H1 (cell line): Measurements from ENCODE around the gene CD47. TPM values are rescaled to one million over a fixed set of nuclear protein-coding genes. Genes with fewer than 3 reads are reported as not detected.

ENCODE experiments used
- CTCF ChIA-PET: fragments of 300-600 bp; sonication (Branson Sonifier 250); formaldehyde crosslinking; loops from one replicate; lab custom pipeline; 2021; ENCODE audit not compliant: partially characterized antibody; lab: Charles Lee
- POLR2A ChIA-PET: fragments of 300-600 bp; sonication (Branson Sonifier 250); formaldehyde crosslinking; loops from one replicate; lab custom pipeline; 2021; ENCODE audit warnings: inconsistent platforms; ENCODE audit not compliant: partially characterized antibody; lab: Charles Lee
- DNase-seq, 2 experiments: peaks; one replicate each; pipeline versions ENCODE4 v3.0.0 to v3.0.0-alpha.2; 2010 to 2022; ENCODE audit warnings: low spot score in 2 of 2, low read depth in 1 of 2, mixed read lengths in 1 of 2
- FAIRE-seq: peaks from 2 replicates; lab custom pipeline; 2011; peaks lifted over from hg19 to GRCh38; lab: Jason Lieb, UNC
- H2AFZ ChIP-seq: 2 replicates; pipeline ENCODE4 v1.8.1; 2012; ENCODE audit warnings: low read length, inconsistent platforms
- H2AK5ac ChIP-seq: 2 replicates; pipeline ENCODE4 v1.6.1; 2013; ENCODE audit warnings: low read depth, low read length
- H2BK120ac ChIP-seq: replicated peaks from 2 replicates; pipeline ENCODE3; 2013; ENCODE audit warnings: low read depth, low read length, inconsistent platforms
- H2BK12ac ChIP-seq: 2 replicates; pipeline ENCODE4 v1.6.1; 2013; ENCODE audit warnings: low read depth, low read length
- H2BK15ac ChIP-seq: 2 replicates; pipeline ENCODE4 v1.6.1; 2013; ENCODE audit warnings: low read length
- H2BK20ac ChIP-seq: 2 replicates; pipeline ENCODE4 v1.6.1; 2013; ENCODE audit warnings: low read length
- H2BK5ac ChIP-seq: 2 replicates; pipeline ENCODE4 v1.6.1; 2013; ENCODE audit warnings: low read depth, low read length
- H3K14ac ChIP-seq: 2 replicates; pipeline ENCODE4 v1.6.1; 2013; ENCODE audit warnings: inconsistent platforms; ENCODE audit not compliant: insufficient read length
- H3K18ac ChIP-seq: 2 replicates; pipeline ENCODE4 v1.6.1; 2013; ENCODE audit warnings: low read length; ENCODE audit errors: extremely low read depth
- H3K23ac ChIP-seq: 2 replicates; pipeline ENCODE4 v1.6.1; 2013; ENCODE audit warnings: inconsistent platforms; ENCODE audit not compliant: insufficient read length
- H3K23me2 ChIP-seq: 2 replicates; pipeline ENCODE4 v1.6.1; 2013; ENCODE audit warnings: low read depth, low read length
- H3K27ac ChIP-seq: 2 replicates; pipeline ENCODE4 v1.6.1; 2011; ENCODE audit warnings: low read depth, low read length, inconsistent platforms
- H3K27me3 ChIP-seq, 4 experiments: replicated peaks in 1 of 4; 1 replicate in 1 of 4; 2 replicates in 3 of 4; pipeline versions ENCODE4 v1.6.1 to v1.8.1; 2011 to 2013; ENCODE audit warnings: low read length in 3 of 4, mild to moderate bottlenecking in 3 of 4, inconsistent platforms in 2 of 4, mixed read lengths in 2 of 4, moderate library complexity in 1 of 4; ENCODE audit not compliant: control insufficient read depth in 3 of 4, insufficient read depth in 3 of 4; ENCODE audit errors: extremely low read depth in 1 of 4
- H3K36me3 ChIP-seq, 4 experiments: 2 replicates each; pipeline versions ENCODE4 v1.6.1 to v1.8.1; 2011 to 2013; ENCODE audit warnings: mild to moderate bottlenecking in 4 of 4, low read length in 3 of 4, moderate library complexity in 2 of 4, control low read depth in 1 of 4, inconsistent platforms in 1 of 4; ENCODE audit not compliant: insufficient read depth in 4 of 4, control insufficient read depth in 2 of 4
- H3K4ac ChIP-seq: replicated peaks from 2 replicates; pipeline ENCODE3; 2013; ENCODE audit warnings: low read length, low read depth, mixed read lengths, inconsistent platforms; ENCODE audit not compliant: insufficient read length
- H3K4me1 ChIP-seq, 4 experiments: replicated peaks in 1 of 4; 1 replicate in 1 of 4; 2 replicates in 3 of 4; pipeline versions ENCODE4 v1.6.1 to v1.8.1; 2011 to 2013; ENCODE audit warnings: low read length in 3 of 4, inconsistent platforms in 2 of 4, mixed read lengths in 1 of 4; ENCODE audit not compliant: insufficient read depth in 4 of 4, control insufficient read depth in 3 of 4
- H3K4me2 ChIP-seq, 2 experiments: 2 replicates each; pipeline versions ENCODE4 v1.6.1 to v1.8.1; 2011 to 2013; ENCODE audit warnings: low read depth in 2 of 2, low read length in 2 of 2, control low read depth in 1 of 2, inconsistent platforms in 1 of 2, mild to moderate bottlenecking in 1 of 2; ENCODE audit not compliant: insufficient read depth in 1 of 2
- H3K4me3 ChIP-seq, 4 experiments: fragments of 200-600, 300-600 bp in 1 of 4; sonication (generic), shearing (Covaris generic), sonication (Bioruptor Twin) in 1 of 4; 2 replicates each; pipeline versions ENCODE4 v1.5.1 to v1.8.1; 2011 to 2016; ENCODE audit warnings: low read length in 4 of 4, low read depth in 3 of 4, control low read depth in 2 of 4, inconsistent platforms in 2 of 4, mild to moderate bottlenecking in 2 of 4, mixed read lengths in 1 of 4, moderate library complexity in 1 of 4; ENCODE audit not compliant: insufficient read depth in 2 of 4; ENCODE audit errors: extremely low read depth in 1 of 4
- H3K56ac ChIP-seq: replicated peaks from 2 replicates; pipeline ENCODE3; 2013; ENCODE audit warnings: low read depth, mild to moderate bottlenecking, mixed read lengths, low read length, inconsistent platforms; ENCODE audit not compliant: insufficient read length
- H3K79me1 ChIP-seq: 2 replicates; pipeline ENCODE4 v1.6.1; 2013; ENCODE audit warnings: low read depth, low read length, control low read depth
- H3K79me2 ChIP-seq, 2 experiments: 2 replicates each; pipeline versions ENCODE4 v1.6.1 to v1.8.1; 2012 to 2013; ENCODE audit warnings: low read length in 2 of 2, mild to moderate bottlenecking in 2 of 2, inconsistent platforms in 1 of 2; ENCODE audit not compliant: insufficient read depth in 2 of 2, control insufficient read depth in 1 of 2
- H3K9ac ChIP-seq, 4 experiments: replicated peaks in 1 of 4; 1 replicate in 1 of 4; 2 replicates in 3 of 4; pipeline versions ENCODE4 v1.6.1 to v1.8.1; 2011 to 2013; ENCODE audit warnings: low read depth in 3 of 4, low read length in 3 of 4, control low read depth in 2 of 4, mild to moderate bottlenecking in 2 of 4, moderate library complexity in 2 of 4, inconsistent platforms in 1 of 4; ENCODE audit errors: extremely low read depth in 1 of 4
- H3K9me3 ChIP-seq, 2 experiments: 2 replicates each; pipeline versions ENCODE4 v1.6.1 to v1.8.1; 2012 to 2013; ENCODE audit warnings: mild to moderate bottlenecking in 2 of 2, moderate library complexity in 2 of 2, control low read depth in 1 of 2, inconsistent platforms in 1 of 2, low read depth in 1 of 2, low read length in 1 of 2, mixed read lengths in 1 of 2; ENCODE audit not compliant: insufficient read depth in 2 of 2
- H4K20me1 ChIP-seq, 2 experiments: replicated peaks in 1 of 2; 2 replicates each; pipeline versions ENCODE3 to v1.8.1; 2011 to 2013; ENCODE audit warnings: inconsistent platforms in 2 of 2, low read length in 2 of 2, mild to moderate bottlenecking in 1 of 2; ENCODE audit not compliant: insufficient read depth in 2 of 2, control insufficient read depth in 1 of 2
- H4K5ac ChIP-seq: 2 replicates; pipeline ENCODE4 v1.6.1; 2013; ENCODE audit warnings: low read length, low read depth, mixed read lengths, inconsistent platforms; ENCODE audit not compliant: insufficient read length
- H4K8ac ChIP-seq: 2 replicates; pipeline ENCODE4 v1.8.0; 2013; ENCODE audit warnings: mild to moderate bottlenecking, moderate library complexity, low read length, inconsistent platforms; ENCODE audit not compliant: insufficient read depth; ENCODE audit errors: extremely low read depth
- H4K91ac ChIP-seq: replicated peaks from 2 replicates; pipeline ENCODE3; 2013; ENCODE audit warnings: low read length, mixed read lengths, inconsistent platforms; ENCODE audit not compliant: insufficient read length
- CREB1 ChIP-seq: IDR thresholded peaks from 2 replicates; pipeline ENCODE4 v1.6.1; 2012; ENCODE audit warnings: inconsistent platforms
- GTF2F1 ChIP-seq: IDR thresholded peaks from 2 replicates; pipeline ENCODE4 v1.6.1; 2012; ENCODE audit warnings: low read depth, low read length, improper control_type of control experiment, borderline replicate concordance
- HDAC2 ChIP-seq, 2 experiments: fragments of 300-600 bp in 1 of 2; sonication (generic) in 1 of 2; IDR thresholded peaks; 2 replicates each; pipeline ENCODE4 v1.6.1; 2011 to 2012; ENCODE audit warnings: low read depth in 2 of 2, low read length in 2 of 2, mild to moderate bottlenecking in 2 of 2, moderate library complexity in 2 of 2, borderline replicate concordance in 1 of 2, inconsistent platforms in 1 of 2
- KDM1A ChIP-seq: fragments of 200-600, 300-600 bp; sonication (generic); IDR thresholded peaks from 2 replicates; pipeline ENCODE4 v1.7.1; 2016; ENCODE audit warnings: mild to moderate bottlenecking, low read length, borderline replicate concordance
- KDM4A ChIP-seq: IDR thresholded peaks from one replicate; pipeline ENCODE4 v1.7.1; 2012; ENCODE audit warnings: low read depth, mild to moderate bottlenecking, moderate library complexity, low read length, inconsistent platforms; ENCODE audit not compliant: severe bottlenecking
- KDM5A ChIP-seq: fragments of 200-600 bp; IDR thresholded peaks from 2 replicates; pipeline ENCODE4 v1.7.1; 2012; ENCODE audit warnings: mild to moderate bottlenecking, low read length, inconsistent platforms, mixed read lengths
- RAD21 ChIP-seq, 2 experiments: IDR thresholded peaks in 1 of 2; conservative IDR thresholded peaks in 1 of 2; 2 replicates each; pipeline ENCODE4 v1.6.1; 2011; ENCODE audit warnings: low read depth in 2 of 2, low read length in 2 of 2, improper control_type of control experiment in 1 of 2, inconsistent platforms in 1 of 2, mild to moderate bottlenecking in 1 of 2, moderate library complexity in 1 of 2
- RFX5 ChIP-seq: IDR thresholded peaks from 2 replicates; pipeline ENCODE4 v1.6.1; 2011; ENCODE audit warnings: low read depth, low read length, improper control_type of control experiment, borderline replicate concordance
- SP2 ChIP-seq: IDR thresholded peaks from 2 replicates; pipeline ENCODE4 v1.6.1; 2012; ENCODE audit warnings: mild to moderate bottlenecking, low read length, inconsistent platforms
- SRF ChIP-seq: IDR thresholded peaks from 2 replicates; pipeline ENCODE4 v1.6.1; 2011; ENCODE audit warnings: mild to moderate bottlenecking, low read depth, low read length, moderate library complexity
- TAF1 ChIP-seq: IDR thresholded peaks from 2 replicates; pipeline ENCODE4 v1.6.1; 2011; ENCODE audit warnings: mild to moderate bottlenecking, low read depth, low read length
- WGBS, 2 experiments: shearing (Covaris generic) in 1 of 2; methylation state at CpG; one replicate each; pipeline versions ENCODE4 v1.1.6 to v1.1.7; 2013 to 2015; ENCODE audit warnings: low lambda C conversion rate in 2 of 2, mixed read lengths in 2 of 2, inconsistent platforms in 1 of 2, low coverage in 1 of 2, missing lambda C conversion rate in 1 of 2; ENCODE audit not compliant: insufficient replicate concordance in 2 of 2, insufficient coverage in 1 of 2, insufficient read length in 1 of 2; ENCODE audit errors: extremely low coverage in 1 of 2, missing lambda C conversion rate in 1 of 2; 5-methylcytosine and 5-hydroxymethylcytosine counted together
- polyA plus RNA-seq, 7 experiments: library from polyadenylated mRNA; depleted of rRNA in 3 of 7; stranded (reverse) in 5 of 7; unstranded in 2 of 7; fragments of >200 nt in 5 of 7; fragments of 200-250 nt in 2 of 7; gene quantifications; 1 replicate in 5 of 7; 2 replicates in 1 of 7; 4 replicates in 1 of 7; pipeline versions ENCODE4 v1.2.1 to v1.2.3, GENCODE V29; 2011 to 2013; ENCODE audit warnings: missing spikeins in 2 of 7, mixed read lengths in 2 of 7
- total RNA-seq: library from RNA; stranded (reverse); fragmentation: NEBNext Ultra II Directional; extraction: Animal tissue kit (Norgen Biotek cat#: 25700); gene quantifications from 2 replicates; pipeline ENCODE4 v1.2.1, GENCODE V29; 2021
- TF ChIP-seq, protein P1 (sequence below), 3 experiments: IDR thresholded peaks; 1 replicate in 2 of 3; 2 replicates in 1 of 3; pipeline versions ENCODE4 v1.5.1 to v1.6.1; 2011; ENCODE audit warnings: low read length in 3 of 3, mild to moderate bottlenecking in 3 of 3, inconsistent platforms in 2 of 3, low read depth in 1 of 3, moderate library complexity in 1 of 3; ENCODE audit not compliant: insufficient read depth in 1 of 3; ENCODE audit errors: control extremely low read depth in 1 of 3

Gene CD47
- total and polyA plus RNA-seq, 2 of the 8 experiments (the other 6 are each of a cell fraction or from before 2014, with no cell fraction given), result 14.4 to 19.3 TPM

DNA sequence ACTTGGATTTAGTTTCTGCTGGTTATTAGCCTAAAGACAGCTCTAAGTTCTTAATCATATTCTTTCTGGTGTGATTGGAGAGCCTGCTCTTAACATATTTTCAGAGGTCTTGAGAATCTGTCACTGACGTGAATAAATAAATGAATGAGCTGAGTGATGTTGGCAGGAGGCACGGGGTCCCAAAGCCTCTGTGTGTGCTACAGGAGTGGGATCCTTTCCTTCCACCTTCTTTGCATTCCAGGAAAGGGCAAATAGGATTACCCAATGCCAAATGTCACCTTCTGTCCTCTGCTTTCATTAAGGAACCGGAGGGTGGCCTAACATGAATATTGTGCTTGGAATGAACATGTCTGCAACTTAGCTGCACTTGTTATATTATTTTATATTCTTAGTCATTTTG lies 53.1 kb downstream of the CD47 start:
- Histone ChIP-seq H2BK12ac (no peak overlapping the region), H3K56ac (no peak overlapping the region), H3K4me2 (no peak overlapping the region), H3K23me2 (no peaks in the 10 kb centered on the region), H3K14ac (no peak overlapping the region), H2BK20ac (no peak overlapping the region), H3K23ac (no peak overlapping the region), H3K36me3 (no peaks in the 10 kb centered on the region), H4K91ac (no peak overlapping the region), H3K4me1 (no peaks in the 10 kb centered on the region; a peak in 2 of 7 replicates), H2BK5ac (no peak overlapping the region), H4K20me1 (no peaks in the 10 kb centered on the region), H4K8ac (no peak overlapping the region), H2BK120ac (no peak overlapping the region), H4K5ac (no peak overlapping the region), H3K18ac (no peak overlapping the region), H3K9ac (no peak overlapping the region), H3K79me2 (no peaks in the 10 kb centered on the region), H2BK15ac (no peak overlapping the region), H2AK5ac (no peak overlapping the region), H3K9me3 (no peaks in the 10 kb centered on the region), H3K27me3 (no peaks in the 10 kb centered on the region), H3K79me1 (no peaks in the 10 kb centered on the region), H3K4ac (no peak overlapping the region), H3K27ac (no peak overlapping the region), H3K4me3 (no peak overlapping the region), H2AFZ (no peak overlapping the region)
- ChIA-PET CTCF (interaction anchor here (1.4 to 1.7 kb wide), 3 partner anchors 31 to 113 kb away, joined by 3 to 4 read pairs (median 3); no protein-coding TSS in a partner anchor), POLR2A (no interaction called here)
- WGBS, 2 experiments, result 91% methylated on average over 3 of the region's 3 CpGs; no CpG with 5 or more reads in 1 of the 2 experiments
- DNase-seq, result no peak
- FAIRE-seq, result no peak
- TF ChIP-seq KDM1A, result no peak
- TF ChIP-seq HDAC2 (IDR thresholded peaks at IDR 0.05; ENCODE audit: borderline replicate concordance in 1 of 2, low read depth in 2 of 2, low read length in 2 of 2), result no peak
- TF ChIP-seq CREB1, result no peak
- no peak for TF ChIP-seq TAF1
- no peak for TF ChIP-seq KDM4A
- TF ChIP-seq RFX5, result no peak
- TF ChIP-seq SP2, result no peak
- no peak for TF ChIP-seq KDM5A
- no peak for TF ChIP-seq GTF2F1
- no peak for TF ChIP-seq SRF
- TF ChIP-seq, protein P1, sequence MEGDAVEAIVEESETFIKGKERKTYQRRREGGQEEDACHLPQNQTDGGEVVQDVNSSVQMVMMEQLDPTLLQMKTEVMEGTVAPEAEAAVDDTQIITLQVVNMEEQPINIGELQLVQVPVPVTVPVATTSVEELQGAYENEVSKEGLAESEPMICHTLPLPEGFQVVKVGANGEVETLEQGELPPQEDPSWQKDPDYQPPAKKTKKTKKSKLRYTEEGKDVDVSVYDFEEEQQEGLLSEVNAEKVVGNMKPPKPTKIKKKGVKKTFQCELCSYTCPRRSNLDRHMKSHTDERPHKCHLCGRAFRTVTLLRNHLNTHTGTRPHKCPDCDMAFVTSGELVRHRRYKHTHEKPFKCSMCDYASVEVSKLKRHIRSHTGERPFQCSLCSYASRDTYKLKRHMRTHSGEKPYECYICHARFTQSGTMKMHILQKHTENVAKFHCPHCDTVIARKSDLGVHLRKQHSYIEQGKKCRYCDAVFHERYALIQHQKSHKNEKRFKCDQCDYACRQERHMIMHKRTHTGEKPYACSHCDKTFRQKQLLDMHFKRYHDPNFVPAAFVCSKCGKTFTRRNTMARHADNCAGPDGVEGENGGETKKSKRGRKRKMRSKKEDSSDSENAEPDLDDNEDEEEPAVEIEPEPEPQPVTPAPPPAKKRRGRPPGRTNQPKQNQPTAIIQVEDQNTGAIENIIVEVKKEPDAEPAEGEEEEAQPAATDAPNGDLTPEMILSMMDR (IDR thresholded peaks at IDR 0.05; ENCODE audit: control extremely low read depth in 1 of 3, insufficient read depth in 1 of 3, low read depth in 1 of 3, low read length in 3 of 3), result no peak
- no peak for TF ChIP-seq RAD21 (IDR thresholded peaks at IDR 0.05 in 1 of 2, conservative IDR thresholded peaks at IDR 0.05 in 1 of 2; ENCODE audit: low read depth in 2 of 2, low read length in 2 of 2)
